ENCODE results near the gene LSAMP. TPM values are rescaled to one million over a fixed set of nuclear protein-coding genes. Genes with fewer than 3 reads are reported as not detected.
A peak's percentile ranks its signal among the peaks of the same experiment; 100 is the strongest.

The LSAMP gene
- total RNA-seq, 1 experiment from 2014 or later, result not detected

GRCh38 chr3:116265976-116266584 is 179.2 kb downstream of the LSAMP start:
- in situ Hi-C loops (cut with HindIII; ENCODE audit: low pct_unique_long_range_greater_than_20kb, low sequenced_read_pairs), result no loop called here
- DNase-seq (ENCODE audit: low read depth), result no peak

GRCh38 chr3:116265320-116265695 is 180.0 kb downstream of the LSAMP start:
- in situ Hi-C loops (cut with HindIII; ENCODE audit: low pct_unique_long_range_greater_than_20kb, low sequenced_read_pairs), result no loop called here

GRCh38 chr3:116264546-116265319 is 180.6 kb downstream of the LSAMP start:
- in situ Hi-C loops (cut with HindIII; ENCODE audit: low pct_unique_long_range_greater_than_20kb, low sequenced_read_pairs), result no loop called here
- DNase-seq (ENCODE audit: low read depth), result peak; percentile 6

More at GRCh38 chr3:116265320-116265695, 180.0 kb downstream of the LSAMP start:
- no peak for DNase-seq (ENCODE audit: low read depth)

- in situ Hi-C loops (cut with HindIII; ENCODE audit: low pct_unique_long_range_greater_than_20kb, low sequenced_read_pairs), result no loop called here
- peak; percentile 5 for DNase-seq (ENCODE audit: low read depth)
Measured at GRCh38 chr3:116263842-116264545, 181.3 kb downstream of the LSAMP start.

- in situ Hi-C loops (cut with HindIII; ENCODE audit: low pct_unique_long_range_greater_than_20kb, low sequenced_read_pairs), result no loop called here
Measured at GRCh38 chr3:116260491-116260890, 184.8 kb downstream of the LSAMP start.

GRCh38 chr3:116259984-116260383 is 185.3 kb downstream of the LSAMP start:
- in situ Hi-C loops (cut with HindIII; ENCODE audit: low pct_unique_long_range_greater_than_20kb, low sequenced_read_pairs), result no loop called here
- no peak for DNase-seq (ENCODE audit: low read depth)

More at GRCh38 chr3:116260491-116260890, 184.8 kb downstream of the LSAMP start:
- no peak for DNase-seq (ENCODE audit: low read depth)

GRCh38 chr3:116256843-116257485 is 188.3 kb downstream of the LSAMP start:
- in situ Hi-C loops (cut with HindIII; ENCODE audit: low pct_unique_long_range_greater_than_20kb, low sequenced_read_pairs), result no loop called here
- DNase-seq (ENCODE audit: low read depth), result peak; percentile 14

GRCh38 chr3:116254541-116254940 is 190.7 kb downstream of the LSAMP start:
- in situ Hi-C loops (cut with HindIII; ENCODE audit: low pct_unique_long_range_greater_than_20kb, low sequenced_read_pairs), result no loop called here
- no peak for DNase-seq (ENCODE audit: low read depth)

GRCh38 chr3:116253511-116253910 is 191.8 kb downstream of the LSAMP start:
- peak; percentile 54 for DNase-seq (ENCODE audit: low read depth)
- in situ Hi-C loops (cut with HindIII; ENCODE audit: low pct_unique_long_range_greater_than_20kb, low sequenced_read_pairs), result no loop called here

- in situ Hi-C loops (cut with HindIII; ENCODE audit: low pct_unique_long_range_greater_than_20kb, low sequenced_read_pairs), result no loop called here
Measured at GRCh38 chr3:116247605-116248004, 197.7 kb downstream of the LSAMP start.

GRCh38 chr3:116246406-116246980 is 198.8 kb downstream of the LSAMP start:
- no peak for DNase-seq (ENCODE audit: low read depth)
- in situ Hi-C loops (cut with HindIII; ENCODE audit: low pct_unique_long_range_greater_than_20kb, low sequenced_read_pairs), result no loop called here

More at GRCh38 chr3:116247605-116248004, 197.7 kb downstream of the LSAMP start:
- DNase-seq (ENCODE audit: low read depth), result no peak

- DNase-seq (ENCODE audit: low read depth), result no peak
- in situ Hi-C loops (cut with HindIII; ENCODE audit: low pct_unique_long_range_greater_than_20kb, low sequenced_read_pairs), result no loop called here
Measured at GRCh38 chr3:116242825-116243224, 202.5 kb downstream of the LSAMP start.

- in situ Hi-C loops (cut with HindIII; ENCODE audit: low pct_unique_long_range_greater_than_20kb, low sequenced_read_pairs), result no loop called here
- no peak for DNase-seq (ENCODE audit: low read depth)
Measured at GRCh38 chr3:116241677-116242076, 203.6 kb downstream of the LSAMP start.

GRCh38 chr3:116240261-116240660 is 205.0 kb downstream of the LSAMP start:
- DNase-seq (ENCODE audit: low read depth), result no peak
- in situ Hi-C loops (cut with HindIII; ENCODE audit: low pct_unique_long_range_greater_than_20kb, low sequenced_read_pairs), result no loop called here

- in situ Hi-C loops (cut with HindIII; ENCODE audit: low pct_unique_long_range_greater_than_20kb, low sequenced_read_pairs), result no loop called here
- no peak for DNase-seq (ENCODE audit: low read depth)
Measured at GRCh38 chr3:116238846-116239565, 206.3 kb downstream of the LSAMP start.

- DNase-seq (ENCODE audit: low read depth), result no peak
- in situ Hi-C loops (cut with HindIII; ENCODE audit: low pct_unique_long_range_greater_than_20kb, low sequenced_read_pairs), result no loop called here
Measured at GRCh38 chr3:116233711-116234357, 211.5 kb downstream of the LSAMP start.

- DNase-seq (ENCODE audit: low read depth), result no peak
- in situ Hi-C loops (cut with HindIII; ENCODE audit: low pct_unique_long_range_greater_than_20kb, low sequenced_read_pairs), result no loop called here
Measured at GRCh38 chr3:116230431-116231020, 214.8 kb downstream of the LSAMP start.
